ENCODE measurements around the gene PTF1A.

PTF1A gene

GRCh38 chr10:23156447-23157150 is 35.5 kb upstream of the PTF1A start:
- Histone ChIP-seq H3K79me1 (replicated peaks; ENCODE audit: low read length, poor library complexity, severe bottlenecking) (no peaks in the 10 kb centered on the region), H3K4me3 (ENCODE audit: insufficient read depth in 1 of 2, low read depth in 1 of 2, low read length in 2 of 2) (no peak overlapping the region)
- 86% methylated on average over 6 of the region's 10 CpGs for WGBS

GRCh38 chr10:23157239-23157681 is 34.9 kb upstream of the PTF1A start:
- no peaks in the 10 kb centered on the region for H3K79me1 ChIP-seq (replicated peaks; ENCODE audit: low read length, poor library complexity, severe bottlenecking)
- no peaks in the 10 kb centered on the region for H3K36me3 ChIP-seq (ENCODE audit: control insufficient read depth in 1 of 2, insufficient read depth in 2 of 2, low read depth in 1 of 2, low read length in 2 of 2)
- H2AK5ac ChIP-seq (ENCODE audit: low read length, severe bottlenecking), result no peak overlapping the region
- H3K14ac ChIP-seq (ENCODE audit: low read length in 2 of 2), result no peak overlapping the region
- DNase-seq, result no peak
- H2BK15ac ChIP-seq (ENCODE audit: low read depth, poor library complexity, severe bottlenecking), result no peak overlapping the region
- H3K4ac ChIP-seq (ENCODE audit: low read depth in 1 of 2, low read length in 2 of 2), result no peak overlapping the region
- no peak overlapping the region for H3K23ac ChIP-seq (ENCODE audit: low read length in 2 of 2)
- H3K9ac ChIP-seq (ENCODE audit: low read length), result no peak overlapping the region
- no peak overlapping the region for H4K8ac ChIP-seq (ENCODE audit: low read length)
- no peak overlapping the region for H4K91ac ChIP-seq (ENCODE audit: low read length)
- no peak overlapping the region for H3K4me2 ChIP-seq (ENCODE audit: low read length, poor library complexity, severe bottlenecking)
- no peak overlapping the region for H3K18ac ChIP-seq (ENCODE audit: low read depth in 1 of 2, low read length in 2 of 2)
- H3K27ac ChIP-seq (ENCODE audit: low read length, poor library complexity, severe bottlenecking), result no peak overlapping the region
- WGBS, result 66% methylated on average over 14 of the region's 14 CpGs
- H2BK12ac ChIP-seq (ENCODE audit: low read length in 2 of 2), result no peak overlapping the region
- H3K9me3 ChIP-seq (ENCODE audit: control insufficient read depth, low read length), result no peaks in the 10 kb centered on the region
- peaks cover 13 to 46% of the 10 kb centered on the region in 2 experiments for H3K27me3 ChIP-seq (ENCODE audit: control insufficient read depth in 1 of 2, insufficient read depth in 1 of 2, low read length in 2 of 2)
- peaks cover 6% of the 10 kb centered on the region for H3K4me1 ChIP-seq (ENCODE audit: control insufficient read depth, insufficient read depth, low read depth, low read length)
- H3K4me3 ChIP-seq (ENCODE audit: insufficient read depth in 1 of 2, low read depth in 1 of 2, low read length in 2 of 2), result no peak overlapping the region
- no peak overlapping the region for H2BK120ac ChIP-seq (ENCODE audit: low read depth, low read length)
- no peak overlapping the region for H2AFZ ChIP-seq (ENCODE audit: low read depth, low read length)
- no peak overlapping the region for H2BK5ac ChIP-seq (ENCODE audit: low read depth, low read length, poor library complexity, severe bottlenecking)

More at GRCh38 chr10:23156447-23157150, 35.5 kb upstream of the PTF1A start:
- Histone ChIP-seq H2BK5ac (ENCODE audit: low read depth, low read length, poor library complexity, severe bottlenecking) (no peak overlapping the region), H3K4me1 (ENCODE audit: control insufficient read depth, insufficient read depth, low read depth, low read length) (peaks cover 6% of the 10 kb centered on the region), H3K27ac (ENCODE audit: low read length, poor library complexity, severe bottlenecking) (no peak overlapping the region), H2AK5ac (ENCODE audit: low read length, severe bottlenecking) (no peak overlapping the region), H3K14ac (ENCODE audit: low read length in 2 of 2) (no peak overlapping the region), H3K27me3 (ENCODE audit: control insufficient read depth in 1 of 2, insufficient read depth in 1 of 2, low read length in 2 of 2) (peaks cover 13 to 41% of the 10 kb centered on the region in 2 experiments), H3K9me3 (ENCODE audit: control insufficient read depth, low read length) (no peaks in the 10 kb centered on the region), H3K18ac (ENCODE audit: low read depth in 1 of 2, low read length in 2 of 2) (no peak overlapping the region), H2BK120ac (ENCODE audit: low read depth, low read length) (no peak overlapping the region), H3K36me3 (ENCODE audit: control insufficient read depth in 1 of 2, insufficient read depth in 2 of 2, low read depth in 1 of 2, low read length in 2 of 2) (no peaks in the 10 kb centered on the region), H3K9ac (ENCODE audit: low read length) (no peak overlapping the region), H2BK12ac (ENCODE audit: low read length in 2 of 2) (no peak overlapping the region), H4K91ac (ENCODE audit: low read length) (no peak overlapping the region), H3K23ac (ENCODE audit: low read length in 2 of 2) (no peak overlapping the region), H4K8ac (ENCODE audit: low read length) (no peak overlapping the region), H3K4me2 (ENCODE audit: low read length, poor library complexity, severe bottlenecking) (no peak overlapping the region), H2BK15ac (ENCODE audit: low read depth, poor library complexity, severe bottlenecking) (no peak overlapping the region), H3K4ac (ENCODE audit: low read depth in 1 of 2, low read length in 2 of 2) (no peak overlapping the region), H2AFZ (ENCODE audit: low read depth, low read length) (no peak overlapping the region)
- no peak for DNase-seq

- H3K4ac ChIP-seq (ENCODE audit: low read depth in 1 of 2, low read length in 2 of 2), result no peak overlapping the region
- 36% methylated on average over 4 of the region's 12 CpGs for WGBS
- no peak overlapping the region for H3K18ac ChIP-seq (ENCODE audit: low read depth in 1 of 2, low read length in 2 of 2)
- no peak overlapping the region for H3K4me2 ChIP-seq (ENCODE audit: low read length, poor library complexity, severe bottlenecking)
- H2BK5ac ChIP-seq (ENCODE audit: low read depth, low read length, poor library complexity, severe bottlenecking), result no peak overlapping the region
- H2BK120ac ChIP-seq (ENCODE audit: low read depth, low read length), result no peak overlapping the region
- no peak overlapping the region for H2BK15ac ChIP-seq (ENCODE audit: low read depth, poor library complexity, severe bottlenecking)
- no peaks in the 10 kb centered on the region for H3K36me3 ChIP-seq (ENCODE audit: control insufficient read depth in 1 of 2, insufficient read depth in 2 of 2, low read depth in 1 of 2, low read length in 2 of 2)
- H3K79me1 ChIP-seq (replicated peaks; ENCODE audit: low read length, poor library complexity, severe bottlenecking), result no peaks in the 10 kb centered on the region
- H3K14ac ChIP-seq (ENCODE audit: low read length in 2 of 2), result no peak overlapping the region
- no peak overlapping the region for H2AK5ac ChIP-seq (ENCODE audit: low read length, severe bottlenecking)
- no peak overlapping the region for H4K8ac ChIP-seq (ENCODE audit: low read length)
- H3K4me1 ChIP-seq (ENCODE audit: control insufficient read depth, insufficient read depth, low read depth, low read length), result peaks cover 6% of the 10 kb centered on the region
- H3K23ac ChIP-seq (ENCODE audit: low read length in 2 of 2), result no peak overlapping the region
- no peak overlapping the region for H2BK12ac ChIP-seq (ENCODE audit: low read length in 2 of 2)
- no peaks in the 10 kb centered on the region for H3K9me3 ChIP-seq (ENCODE audit: control insufficient read depth, low read length)
- H3K27me3 ChIP-seq (ENCODE audit: control insufficient read depth in 1 of 2, insufficient read depth in 1 of 2, low read length in 2 of 2), result peaks cover 13 to 46% of the 10 kb centered on the region in 2 experiments
- no peak overlapping the region for H2AFZ ChIP-seq (ENCODE audit: low read depth, low read length)
- H3K9ac ChIP-seq (ENCODE audit: low read length), result no peak overlapping the region
- peak; percentile 63 for DNase-seq
- H4K91ac ChIP-seq (ENCODE audit: low read length), result no peak overlapping the region
- no peak overlapping the region for H3K27ac ChIP-seq (ENCODE audit: low read length, poor library complexity, severe bottlenecking)
- H3K4me3 ChIP-seq (ENCODE audit: insufficient read depth in 1 of 2, low read depth in 1 of 2, low read length in 2 of 2), result no peak overlapping the region
These were observed 34.3 kb upstream of the PTF1A start for GRCh38 chr10:23157691-23158369.

- no peak overlapping the region for H3K4me3 ChIP-seq (ENCODE audit: insufficient read depth in 1 of 2, low read depth in 1 of 2, low read length in 2 of 2)
- no peak overlapping the region for H3K23ac ChIP-seq (ENCODE audit: low read length in 2 of 2)
- H3K18ac ChIP-seq (ENCODE audit: low read depth in 1 of 2, low read length in 2 of 2), result no peak overlapping the region
- no peaks in the 10 kb centered on the region for H3K9me3 ChIP-seq (ENCODE audit: control insufficient read depth, low read length)
- H2AFZ ChIP-seq (ENCODE audit: low read depth, low read length), result no peak overlapping the region
- no peak overlapping the region for H3K4me2 ChIP-seq (ENCODE audit: low read length, poor library complexity, severe bottlenecking)
- H4K8ac ChIP-seq (ENCODE audit: low read length), result no peak overlapping the region
- H2BK120ac ChIP-seq (ENCODE audit: low read depth, low read length), result no peak overlapping the region
- H3K14ac ChIP-seq (ENCODE audit: low read length in 2 of 2), result no peak overlapping the region
- H3K36me3 ChIP-seq (ENCODE audit: control insufficient read depth in 1 of 2, insufficient read depth in 2 of 2, low read depth in 1 of 2, low read length in 2 of 2), result no peaks in the 10 kb centered on the region
- H2BK15ac ChIP-seq (ENCODE audit: low read depth, poor library complexity, severe bottlenecking), result no peak overlapping the region
- H2BK5ac ChIP-seq (ENCODE audit: low read depth, low read length, poor library complexity, severe bottlenecking), result no peak overlapping the region
- H3K4me1 ChIP-seq (ENCODE audit: control insufficient read depth, insufficient read depth, low read depth, low read length), result peaks cover 6% of the 10 kb centered on the region
- no peak overlapping the region for H2BK12ac ChIP-seq (ENCODE audit: low read length in 2 of 2)
- no peak overlapping the region for H4K91ac ChIP-seq (ENCODE audit: low read length)
- 0% methylated on average over 3 of the region's 5 CpGs for WGBS
- peak; percentile 65 for DNase-seq
- H3K79me1 ChIP-seq (replicated peaks; ENCODE audit: low read length, poor library complexity, severe bottlenecking), result no peaks in the 10 kb centered on the region
- H3K27ac ChIP-seq (ENCODE audit: low read length, poor library complexity, severe bottlenecking), result no peak overlapping the region
- no peak overlapping the region for H3K4ac ChIP-seq (ENCODE audit: low read depth in 1 of 2, low read length in 2 of 2)
- no peak overlapping the region for H2AK5ac ChIP-seq (ENCODE audit: low read length, severe bottlenecking)
- no peak overlapping the region for H3K9ac ChIP-seq (ENCODE audit: low read length)
- H3K27me3 ChIP-seq (ENCODE audit: control insufficient read depth in 1 of 2, insufficient read depth in 1 of 2, low read length in 2 of 2), result peaks cover 15 to 46% of the 10 kb centered on the region in 2 experiments
These were observed 33.7 kb upstream of the PTF1A start for GRCh38 chr10:23158370-23158769.

All from mesenchymal stem cell (in vitro differentiated cells and primary cell).